Placental epithelial cell (primary cell): ENCODE results near the gene ADGRF1. TPM values are rescaled to one million over a fixed set of nuclear protein-coding genes. Genes with fewer than 3 reads are reported as not detected.

ENCODE experiments used
- total RNA-seq: library from RNA; depleted of rRNA; stranded (reverse); fragments of >200 nt; gene quantifications from 2 replicates; pipeline ENCODE4 v1.2.3, GENCODE V29; 2012

Gene ADGRF1
- under 0.01 and 0.33 TPM in 2 replicates for total RNA-seq

GRCh38 chr6:47042275-47042791 lies at the start of gene ADGRF1:
TSS of gene ADGRF1 (minus strand) at chr6:47042332. CDS start at chr6:47029061, 13,271 bp downstream.

Other genes starting within 250 kb of the ADGRF1 start
- not detected in 2 replicates for gene MEP1A, start 248.9 kb downstream of the ADGRF1 start, total RNA-seq
- gene ADGRF5, start 120.4 kb downstream of the ADGRF1 start, total RNA-seq = 6.7 and 13.7 TPM in 2 replicates